Glomerular endothelial cell (primary cell): ENCODE measurements around the gene SLC25A17. TPM values are rescaled to one million over a fixed set of nuclear protein-coding genes. Genes with fewer than 3 reads are reported as not detected.
"Not testable (repeated sequence)": the region's sequence is repeated elsewhere in the genome, so short reads cannot be mapped to it uniquely, and the experiment has no call there.

Source experiments
- DNase-seq: peaks from one replicate; pipeline ENCODE4 v3.0.0-alpha.2; 2011; ENCODE audit warnings: low read depth, low spot score; ENCODE audit errors: extremely low read depth
- total RNA-seq: library from RNA; depleted of rRNA; stranded (reverse); fragments of >200 nt; gene quantifications from 2 replicates; pipeline ENCODE4 v1.2.3, GENCODE V29; 2015

The SLC25A17 gene
- total RNA-seq, 1 donor from 2014 or later: 16.3 TPM

DNA sequence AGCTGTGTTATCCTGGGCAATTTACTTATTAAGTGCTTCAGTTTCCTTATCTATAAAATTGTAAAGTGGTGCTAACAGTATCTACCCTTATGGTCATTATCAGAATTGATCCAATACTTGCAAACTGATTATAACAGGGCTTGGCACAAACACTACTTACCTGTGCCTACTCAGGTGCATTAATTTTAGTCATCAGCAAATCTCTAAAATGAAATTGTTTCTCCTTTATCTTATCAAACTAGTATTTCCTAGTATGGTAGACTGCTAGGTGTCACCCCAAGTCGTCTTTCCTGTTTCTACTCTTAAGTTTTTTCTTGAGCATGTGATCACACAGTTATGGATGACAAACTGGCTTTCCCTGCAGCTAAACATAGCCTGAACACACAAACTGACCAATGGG lies 4.3 kb upstream of the SLC25A17 start:
- DNase-seq: no peak

DNA sequence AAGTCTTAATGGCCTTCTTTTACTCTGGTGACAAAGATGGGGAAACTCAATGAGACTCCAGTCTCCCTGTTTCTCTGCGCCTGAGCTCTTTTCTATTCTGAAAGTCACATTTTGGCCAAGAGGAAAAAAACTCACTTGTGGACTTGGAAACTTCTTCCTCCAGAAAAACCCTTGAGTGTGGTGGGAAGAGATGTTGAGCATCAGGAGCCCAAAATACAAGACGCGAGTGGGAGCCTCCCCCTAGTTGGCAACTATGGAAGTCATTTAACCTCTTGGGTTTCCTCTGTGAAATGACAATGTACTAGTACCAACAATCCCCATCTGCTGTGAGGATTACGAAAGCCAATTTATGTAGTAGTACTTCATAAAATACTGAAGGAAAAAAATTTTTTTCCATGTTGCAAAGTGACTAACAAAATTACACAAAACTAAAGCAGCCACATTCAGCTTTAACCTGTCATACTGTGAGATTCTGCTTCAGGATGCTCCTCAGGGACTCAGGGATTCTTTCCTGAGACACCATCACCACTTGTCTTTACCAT lies 524 bp upstream of the SLC25A17 start:
- no peak for DNase-seq

DNA sequence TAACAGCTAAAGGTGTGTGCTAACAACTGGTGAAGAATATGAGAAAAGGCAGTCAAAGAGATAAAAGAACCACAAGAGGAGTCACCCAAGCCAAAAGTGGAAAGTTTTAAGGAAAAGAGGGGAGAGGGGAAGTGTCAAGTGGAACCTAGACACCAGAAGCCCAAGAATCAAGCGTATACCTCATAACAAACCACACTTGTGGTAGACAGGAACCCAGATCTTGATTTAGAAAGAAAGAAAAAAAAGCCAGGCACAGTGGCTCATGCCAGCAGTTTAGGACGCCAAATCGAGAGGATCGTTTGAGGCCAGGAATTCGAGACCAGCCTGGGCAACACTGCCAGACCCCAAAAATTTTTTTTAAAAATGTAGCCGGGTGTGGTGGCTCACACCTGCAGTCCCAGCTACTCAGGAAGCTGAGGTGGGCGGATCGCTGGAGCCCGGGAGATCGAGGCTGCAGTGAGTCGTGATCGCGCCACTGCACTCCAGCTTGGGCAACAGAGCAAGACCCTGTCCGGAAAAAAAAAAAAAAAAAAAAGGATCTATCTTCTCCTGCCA lies 877 bp downstream of the SLC25A17 start:
- no peak for DNase-seq

DNA sequence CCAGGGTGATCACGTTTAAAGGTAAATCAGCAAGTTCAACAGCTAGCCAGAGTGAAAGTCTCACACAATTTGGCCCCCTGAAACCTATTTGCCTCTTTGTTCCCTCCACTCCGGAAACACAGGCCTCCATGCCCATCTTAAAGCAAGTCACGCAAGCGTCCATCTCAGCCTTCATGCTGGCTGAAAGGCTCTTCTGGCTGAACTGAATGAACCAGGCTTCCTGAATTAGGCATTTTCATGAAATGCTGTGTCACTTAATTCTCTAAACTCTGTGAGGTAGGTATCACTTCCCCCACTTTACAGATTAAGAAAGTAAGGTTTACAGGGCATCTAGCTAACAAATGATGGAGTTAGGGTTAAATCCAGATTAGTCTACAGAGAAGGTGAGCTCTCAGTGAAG lies 1.4 kb downstream of the SLC25A17 start:
- DNase-seq: no peak

DNA sequence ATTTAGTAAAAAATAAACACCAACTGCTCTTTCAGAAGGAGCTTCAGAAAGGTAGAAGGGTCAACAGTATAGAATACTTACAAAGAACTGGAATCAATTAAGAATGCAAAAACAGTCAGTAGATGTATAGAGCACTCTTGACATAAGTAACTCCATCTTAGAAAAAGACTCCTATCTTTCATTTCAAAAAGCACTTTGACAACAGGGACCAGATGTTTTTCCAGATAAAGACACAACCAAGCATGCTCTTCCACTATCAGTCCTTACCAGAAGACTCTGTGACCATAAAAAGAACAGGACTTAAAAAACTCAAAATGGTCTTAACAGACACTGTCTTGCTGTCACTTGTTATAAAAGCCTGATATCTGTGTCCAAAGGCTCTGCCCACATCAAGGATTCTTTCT lies 5.2 kb downstream of the SLC25A17 start:
- no peak for DNase-seq

DNA sequence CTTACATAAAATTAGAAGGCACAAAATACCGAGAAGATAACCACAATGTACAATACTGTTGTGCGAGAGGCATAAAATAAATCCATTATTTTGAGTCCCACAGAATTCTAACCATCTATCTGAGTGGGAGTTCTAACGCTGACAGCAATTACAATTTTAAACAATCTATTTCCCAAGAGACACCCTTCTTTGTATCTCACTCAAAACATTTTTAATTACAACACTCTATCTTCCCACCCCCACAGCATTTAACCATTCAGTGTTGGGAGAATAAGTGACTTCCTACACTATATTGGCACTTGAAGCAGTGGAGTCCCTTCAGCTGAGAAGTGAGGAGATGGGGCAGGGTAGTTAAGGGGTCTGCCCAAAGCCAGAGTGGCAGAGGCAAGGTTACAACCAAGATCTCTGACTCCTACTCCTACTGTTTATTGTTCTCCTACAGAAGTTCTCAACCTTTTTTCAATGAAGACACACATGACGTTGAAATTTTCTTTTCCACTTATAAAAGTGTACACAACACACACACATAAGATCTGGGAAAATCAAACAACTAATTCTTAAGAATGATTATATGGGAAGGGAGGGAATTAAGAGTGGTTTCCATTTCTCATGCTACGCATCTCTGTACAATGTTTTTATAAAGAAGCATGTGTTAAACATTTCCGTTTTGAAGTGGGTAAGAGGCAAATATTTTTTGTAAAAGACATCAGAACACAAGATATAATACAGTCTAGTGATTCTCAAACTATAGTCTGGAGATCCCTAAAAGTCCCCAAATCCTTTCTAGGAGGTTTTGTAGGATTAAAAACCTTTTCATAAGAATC lies 10.9 kb downstream of the SLC25A17 start:
- DNase-seq: no peak

DNA sequence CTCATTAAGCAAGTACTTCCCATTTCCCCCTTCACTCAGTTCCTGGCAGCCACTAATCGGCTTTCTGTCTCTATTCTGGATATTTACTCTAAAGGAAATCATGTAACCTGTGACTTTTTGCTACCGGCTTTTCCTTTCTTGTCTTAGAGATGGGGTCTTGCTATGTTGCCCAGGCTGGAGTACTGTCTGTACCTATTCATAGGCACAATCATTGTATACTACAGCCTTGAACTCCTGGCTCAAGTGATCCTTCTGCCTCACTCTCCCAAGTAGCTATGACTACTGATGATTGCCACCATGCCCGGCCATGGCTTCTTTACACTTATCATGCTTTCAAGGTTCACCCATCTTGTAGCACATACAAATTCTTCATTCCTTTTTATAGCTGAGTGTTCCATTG lies 12.4 kb downstream of the SLC25A17 start:
- DNase-seq: no peak

DNA sequence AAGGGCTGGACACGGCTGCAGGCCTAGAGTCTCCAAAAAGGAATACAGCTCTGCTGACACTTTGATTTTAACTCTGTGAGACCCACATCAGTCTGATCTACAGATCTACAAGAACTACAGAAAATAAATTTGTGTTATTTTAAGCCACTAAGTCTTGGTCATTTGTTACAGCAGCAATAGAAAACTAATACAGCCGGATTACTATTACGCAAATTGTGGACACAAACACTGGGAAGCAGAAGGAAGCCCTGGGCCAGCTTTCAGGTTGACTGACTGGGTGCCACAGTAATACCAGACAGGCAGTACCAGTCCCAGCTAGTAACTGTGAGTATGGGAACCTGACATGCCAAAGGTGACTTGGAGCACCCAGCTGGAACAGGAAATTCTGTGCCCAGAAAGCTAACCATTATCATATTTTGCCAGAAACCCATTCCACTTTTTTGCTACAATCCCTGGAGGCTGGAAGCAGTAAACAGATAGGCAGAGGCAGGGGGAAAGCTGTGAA lies 13.4 kb downstream of the SLC25A17 start:
- DNase-seq: no peak

DNA sequence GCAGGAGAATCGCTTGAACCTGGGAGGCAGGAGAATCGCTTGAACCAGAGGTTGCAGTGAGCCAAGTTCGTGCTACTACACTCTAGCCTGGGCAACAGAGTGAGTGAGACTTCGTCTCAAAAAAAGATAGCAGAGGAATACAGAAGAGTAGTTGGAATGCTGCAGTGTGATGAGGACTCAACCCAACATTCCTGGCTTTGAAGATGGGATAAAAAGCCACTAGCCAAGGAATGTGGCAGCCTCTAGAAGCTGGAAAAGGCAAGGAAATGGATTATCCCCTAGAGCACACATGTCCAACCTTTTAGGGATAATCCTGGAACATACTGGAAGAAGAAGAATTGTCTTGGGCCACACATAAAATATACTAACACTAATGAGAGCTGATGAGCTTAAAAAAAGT lies 13.9 kb downstream of the SLC25A17 start:
- DNase-seq: no peak

DNA sequence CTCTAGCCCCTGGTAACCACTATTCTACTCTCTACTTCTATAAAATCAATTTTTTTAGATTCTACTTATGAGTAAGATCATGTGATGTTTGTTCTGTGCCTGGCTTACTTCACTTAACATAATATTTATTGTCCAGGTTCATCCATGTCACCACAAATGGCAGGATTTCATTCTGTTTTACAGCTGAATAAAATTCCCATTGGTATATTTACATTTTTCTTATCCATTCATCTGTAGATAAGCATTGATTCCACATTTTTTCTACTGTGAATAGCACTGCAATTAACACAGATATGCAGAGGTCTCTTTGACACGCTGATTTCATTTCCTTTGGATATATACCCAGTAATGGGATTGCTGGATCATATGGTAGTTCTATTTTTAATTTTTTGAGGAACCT lies 15.8 kb downstream of the SLC25A17 start:
- no peak for DNase-seq

DNA sequence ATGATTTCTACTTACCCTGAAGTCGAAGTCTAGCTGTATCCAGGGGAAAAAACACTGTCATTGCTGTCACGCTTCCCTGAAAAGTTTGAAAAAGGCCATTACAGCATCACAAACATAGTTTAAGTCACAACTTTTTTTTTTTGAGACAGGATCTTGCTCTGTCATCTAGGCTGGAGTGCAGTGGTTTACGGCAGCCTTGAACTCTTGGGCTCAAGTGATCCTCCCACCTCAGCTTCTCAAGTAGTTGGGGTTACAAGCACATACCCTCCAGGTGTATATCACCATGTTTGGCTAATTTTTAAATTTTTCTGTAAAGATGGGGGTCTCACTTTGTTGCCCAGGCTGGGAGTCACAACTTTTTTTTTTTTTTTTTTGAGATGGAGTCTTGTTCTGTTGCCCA lies 20.1 kb downstream of the SLC25A17 start:
- DNase-seq: no peak

DNA sequence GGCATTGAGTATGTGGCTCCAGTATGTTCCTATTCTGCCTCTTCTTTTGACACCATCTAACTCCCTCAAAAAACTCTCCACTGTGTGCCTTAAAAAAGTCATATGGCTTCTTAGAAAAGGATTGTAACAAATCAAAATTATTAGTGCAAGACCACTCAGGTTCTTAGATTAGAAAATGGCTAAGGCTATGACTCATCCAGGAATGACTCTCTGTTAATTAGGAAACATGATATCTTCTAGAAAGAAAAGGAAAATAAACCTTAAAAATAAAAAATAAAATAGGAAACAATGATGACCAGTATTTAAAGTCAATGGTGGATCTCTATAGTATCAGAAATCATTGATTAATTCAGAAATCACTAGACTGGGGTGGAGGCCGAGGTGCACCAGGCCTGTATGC lies 21.7 kb downstream of the SLC25A17 start:
- no peak for DNase-seq

DNA sequence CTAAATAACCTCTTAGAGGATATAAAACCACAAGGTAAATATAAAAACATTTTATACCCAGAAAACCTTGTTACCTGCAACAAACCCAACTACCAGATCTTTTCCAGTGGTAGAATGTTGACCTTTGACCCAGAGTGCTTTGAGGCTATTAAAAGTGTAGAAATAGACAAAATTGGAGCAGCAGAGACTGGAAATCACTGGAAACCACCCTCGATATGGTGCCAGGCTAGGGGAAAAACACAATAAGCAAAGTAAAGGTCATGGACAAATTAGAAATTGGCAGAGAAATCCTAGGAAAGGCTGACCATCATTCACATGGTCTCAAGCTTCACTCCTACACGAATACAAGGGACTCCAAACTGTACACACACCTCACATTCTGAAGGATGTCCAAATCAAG lies 26.7 kb downstream of the SLC25A17 start:
- DNase-seq: no peak

DNA sequence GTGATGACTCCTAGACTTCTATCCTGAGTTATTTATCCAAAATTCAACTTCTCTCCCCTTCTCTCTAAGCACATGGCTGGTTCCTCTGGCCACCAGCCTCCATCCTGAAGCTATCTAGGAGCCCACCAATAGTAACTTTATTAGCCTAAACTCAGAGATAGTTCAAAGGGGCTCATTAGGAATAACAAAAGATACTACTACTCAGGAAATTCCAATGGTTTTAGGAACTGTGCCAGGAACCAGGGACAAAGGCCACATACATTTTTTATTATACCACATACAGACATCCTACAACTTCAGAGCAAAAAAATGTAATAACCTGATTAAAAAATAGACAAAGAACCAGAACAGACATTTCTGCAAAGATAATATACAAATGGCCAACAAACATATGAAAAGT lies 27.9 kb downstream of the SLC25A17 start:
- no peak for DNase-seq

DNA sequence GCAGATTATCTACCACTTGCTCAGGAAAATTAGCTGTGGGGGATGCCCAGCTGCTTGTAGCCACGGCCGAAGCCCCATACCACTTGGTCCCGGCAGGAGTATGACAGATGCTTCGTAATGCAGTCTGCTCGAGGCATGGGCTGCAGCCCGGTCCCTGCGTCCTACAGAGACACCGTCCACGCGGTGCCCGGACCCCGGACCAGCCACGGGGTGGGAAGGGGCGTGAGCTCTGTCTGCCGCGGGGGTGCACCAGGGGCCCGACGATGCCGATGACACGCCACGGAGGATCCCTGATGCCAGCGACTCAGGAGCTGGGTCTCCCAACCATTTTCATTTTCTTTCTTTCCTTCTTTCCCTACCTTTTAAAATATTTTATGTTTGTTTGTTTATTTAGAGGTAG lies 30.0 kb downstream of the SLC25A17 start:
- no peak for DNase-seq

DNA sequence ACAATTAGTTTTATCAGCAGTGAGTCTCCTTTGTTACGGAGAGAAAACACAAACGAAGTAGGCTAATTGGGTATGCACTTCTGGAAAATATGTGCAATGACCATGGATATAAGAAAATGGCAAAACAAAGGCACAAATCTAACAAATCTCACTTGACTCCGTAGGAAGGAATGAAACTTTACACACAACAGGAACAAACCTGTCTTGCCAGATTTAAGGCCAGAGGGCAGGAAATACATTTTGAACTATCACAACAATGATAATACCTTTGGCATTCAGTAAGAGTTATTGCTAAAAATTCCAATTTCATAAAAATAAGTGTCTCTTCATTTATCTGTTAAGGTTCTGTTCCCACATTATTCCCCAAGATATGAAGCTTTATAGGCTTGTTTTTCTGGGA lies 36.6 kb downstream of the SLC25A17 start:
- DNase-seq: no peak

DNA sequence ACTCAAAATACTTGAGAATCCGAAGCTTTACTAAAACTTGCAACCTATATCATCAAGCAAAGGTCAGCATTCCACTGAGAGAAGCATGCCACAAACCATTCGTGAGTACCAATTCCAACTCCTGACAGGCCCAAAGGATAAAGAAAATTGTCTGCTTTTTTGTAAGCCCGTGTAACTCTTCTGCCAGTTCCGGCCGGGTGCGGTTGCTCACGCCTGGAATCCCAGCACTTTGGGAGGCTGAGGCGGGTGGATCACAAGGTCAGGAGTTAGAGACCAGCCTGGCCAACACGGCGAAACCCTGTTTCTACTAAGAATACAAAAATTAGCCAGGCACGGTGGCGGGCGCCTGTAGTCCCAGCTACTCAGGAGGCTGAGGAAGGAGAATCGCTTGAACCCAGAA lies 37.4 kb downstream of the SLC25A17 start:
- DNase-seq: not testable (repeated sequence)

DNA sequence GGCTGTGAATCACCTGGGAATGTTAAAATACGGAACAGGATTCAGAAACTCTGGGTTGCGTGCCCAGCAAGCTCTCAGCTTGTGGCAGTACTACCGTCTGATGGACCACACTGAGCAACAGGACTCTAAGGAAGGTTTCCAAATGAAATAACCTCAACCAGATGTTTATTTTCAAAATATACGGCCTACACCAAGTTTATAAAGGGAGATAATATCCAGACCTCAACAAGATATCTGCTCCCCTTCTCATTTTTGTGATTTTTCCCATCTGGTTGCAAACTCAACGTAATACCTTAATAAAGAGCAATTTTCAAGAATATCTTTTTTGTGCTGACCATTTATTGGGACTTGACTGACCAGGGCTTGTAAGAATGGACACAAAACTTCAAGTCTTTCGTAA lies 49.4 kb downstream of the SLC25A17 start:
- DNase-seq: no peak

DNA sequence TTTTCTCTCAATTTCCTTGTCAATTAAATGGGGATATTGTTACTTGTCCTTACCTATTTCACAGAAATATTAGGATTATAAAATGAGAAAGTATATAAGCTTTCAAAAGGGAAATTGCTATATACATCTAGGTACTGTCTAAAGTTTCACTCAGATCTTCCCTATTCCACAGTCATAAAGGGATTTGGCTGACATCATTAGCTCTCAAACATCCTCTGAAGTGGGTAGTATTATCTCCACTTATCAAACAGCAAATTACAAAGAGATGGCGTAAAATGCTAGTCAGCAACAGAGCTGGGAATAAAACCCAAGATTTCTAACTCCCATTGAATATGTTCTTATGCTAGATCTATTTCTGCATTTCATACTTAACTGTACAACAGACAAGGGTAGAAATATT lies 50.9 kb downstream of the SLC25A17 start:
- no peak for DNase-seq

DNA sequence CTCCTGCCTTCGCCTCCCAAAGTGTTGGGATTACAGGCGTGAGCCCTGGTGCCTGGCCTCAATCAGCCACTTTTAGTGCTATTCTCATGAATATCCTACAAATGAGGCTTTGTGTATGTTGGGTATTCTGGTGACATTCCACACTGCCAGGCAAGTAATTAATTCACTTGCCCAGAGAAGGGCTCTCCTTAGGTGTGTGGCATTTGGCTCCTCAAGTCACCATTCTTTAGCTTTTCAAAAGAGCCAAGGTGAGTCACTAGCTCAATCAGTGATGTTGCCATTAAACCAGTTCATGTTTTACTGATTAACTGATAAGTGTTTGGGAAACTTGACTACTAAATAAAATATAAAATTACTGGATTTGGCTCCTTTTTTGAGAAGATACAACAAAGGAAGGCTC lies 52.2 kb downstream of the SLC25A17 start:
- no peak for DNase-seq

DNA sequence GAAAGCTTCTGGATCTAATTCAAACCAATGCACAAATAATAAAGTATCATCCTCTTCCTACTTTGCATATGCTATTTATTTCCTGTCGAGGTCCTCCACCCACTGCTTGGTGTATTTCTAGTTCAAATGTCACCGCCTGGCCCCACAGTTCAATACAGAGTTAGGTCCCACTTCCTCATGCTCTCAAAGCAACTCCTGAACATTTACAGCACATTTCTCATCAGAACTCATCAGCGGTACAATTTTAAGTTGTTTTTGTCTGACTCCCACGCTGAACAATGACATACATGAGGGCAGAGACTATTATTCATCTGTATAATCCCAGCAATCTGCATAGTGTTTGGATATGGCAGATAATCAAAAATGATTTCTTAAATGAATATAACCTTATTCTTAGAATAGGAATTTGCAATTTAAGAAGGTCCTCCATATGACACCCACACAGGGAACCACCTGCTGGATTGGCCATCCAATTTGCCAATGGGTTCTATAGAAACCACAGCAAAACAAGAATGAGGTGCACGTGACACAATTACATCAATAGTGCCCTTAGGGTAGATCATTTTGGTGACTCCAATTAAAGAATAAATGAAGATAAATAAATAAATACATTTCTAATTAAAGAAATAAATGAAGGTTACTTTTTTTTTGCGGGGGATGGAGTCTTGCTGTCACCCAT lies 54.2 kb downstream of the SLC25A17 start:
- DNase-seq: no peak
